IPS-18c (cell line): ENCODE results near the gene INSR.
"Not testable (repeated sequence)": the region's sequence is repeated elsewhere in the genome, so short reads cannot be mapped to it uniquely, and the experiment has no call there.

Experiments used
- H3K4me3 ChIP-seq: 2 replicates; pipeline ENCODE4 v1.7.0; 2013; ENCODE audit warnings: low read depth, mild to moderate bottlenecking, low read length, moderate library complexity; ENCODE audit not compliant: insufficient read depth
- H3K9me3 ChIP-seq: one replicate; pipeline ENCODE4 v1.6.1; 2013; ENCODE audit warnings: mild to moderate bottlenecking, low read length, moderate library complexity; ENCODE audit not compliant: control insufficient read depth, insufficient read depth

The INSR gene

DNA sequence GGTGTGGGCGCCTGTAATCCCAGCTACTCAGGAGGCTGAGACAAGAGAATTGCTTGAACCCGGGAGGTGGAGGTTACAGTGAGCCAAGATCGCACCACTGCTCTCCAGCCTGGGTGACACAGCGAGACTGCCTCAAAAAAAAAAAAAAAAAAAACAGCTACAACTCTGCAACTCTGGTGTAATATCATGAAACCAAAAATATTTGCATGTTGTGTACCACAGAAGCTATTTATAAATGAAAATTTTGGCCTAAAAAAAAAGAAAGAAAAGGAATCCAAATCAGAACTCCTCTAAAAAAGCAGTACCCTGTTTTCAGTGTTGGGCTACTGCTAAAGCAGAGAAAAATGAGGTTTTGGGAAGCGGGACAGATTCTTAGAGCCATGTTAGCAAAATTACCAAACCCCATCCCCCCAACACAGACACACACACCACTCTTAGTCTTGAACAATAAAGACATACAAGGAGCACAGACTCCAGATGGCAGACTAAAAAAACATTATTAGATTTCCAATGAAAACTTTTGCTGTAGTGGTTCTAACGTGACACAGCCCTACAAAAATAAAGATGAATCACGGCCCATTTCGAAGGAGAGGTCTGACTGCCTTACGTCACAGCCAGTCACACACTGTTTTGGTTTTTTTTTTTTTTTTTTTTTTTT, 51.5 kb downstream of the INSR start:
- Histone ChIP-seq H3K4me3 (no peak overlapping the region), H3K9me3 (no peaks in the 10 kb centered on the region)

DNA sequence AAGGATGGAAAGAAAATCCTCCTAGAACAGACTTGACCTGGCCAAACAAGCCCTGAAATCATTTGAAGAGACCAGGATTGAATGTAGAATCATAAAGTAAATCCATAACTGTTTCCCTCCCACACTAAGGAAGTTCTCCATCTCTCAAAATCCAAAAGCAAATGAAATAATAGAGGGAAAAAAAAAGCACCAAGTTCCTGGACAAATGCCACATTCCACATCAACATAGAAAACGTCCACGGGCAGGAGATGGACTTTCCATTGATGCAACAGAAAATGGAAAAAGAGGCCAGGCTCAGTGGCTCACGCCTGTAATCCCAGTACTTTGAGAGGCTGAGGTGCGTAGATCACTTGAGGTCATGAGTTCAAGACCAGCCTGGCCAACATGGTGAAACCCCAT, 56.2 kb downstream of the INSR start:
- no peak overlapping the region for H3K4me3 ChIP-seq
- no peaks in the 10 kb centered on the region for H3K9me3 ChIP-seq

DNA sequence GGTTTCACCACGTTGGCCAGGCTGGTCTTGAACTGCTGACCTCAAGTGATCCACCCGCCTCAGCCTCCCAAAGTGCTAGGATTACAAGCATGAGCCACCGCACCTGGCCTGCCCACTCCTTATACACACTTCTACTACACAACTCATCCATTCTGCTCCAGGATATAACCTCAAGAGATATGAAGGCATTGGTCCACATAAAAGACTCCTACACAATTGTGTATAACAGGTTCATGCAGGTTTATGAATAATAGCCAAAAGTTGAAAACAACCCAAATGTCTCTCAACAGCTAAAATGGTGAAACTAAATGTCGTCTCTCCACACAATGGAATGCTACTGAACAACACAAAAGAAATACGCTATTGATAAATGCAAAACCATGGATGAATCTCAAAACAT, 58.1 kb downstream of the INSR start:
- Histone ChIP-seq H3K9me3 (no peaks in the 10 kb centered on the region), H3K4me3 (no peak overlapping the region)

DNA sequence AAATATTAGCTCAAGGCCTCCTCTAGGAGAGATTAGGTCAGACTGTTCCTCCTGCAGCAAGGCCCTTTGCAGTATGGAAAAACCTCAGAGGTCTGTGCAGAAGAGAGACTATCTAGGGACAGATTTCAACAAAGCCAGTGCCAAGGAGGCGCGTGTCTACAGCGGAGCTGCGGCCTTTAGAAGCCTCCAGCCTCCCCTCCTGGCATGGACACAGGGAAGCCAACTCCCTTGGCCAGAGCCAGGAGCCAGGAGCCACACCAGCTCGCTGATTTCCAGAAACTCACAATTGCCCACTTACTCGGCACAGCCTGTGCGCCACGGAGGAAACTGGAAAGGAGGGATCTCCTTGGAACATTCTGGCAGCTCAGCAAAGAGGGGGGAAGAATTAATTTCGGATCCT, 63.4 kb downstream of the INSR start:
- Histone ChIP-seq H3K9me3 (peaks cover 3% of the 10 kb centered on the region), H3K4me3 (no peak overlapping the region)

DNA sequence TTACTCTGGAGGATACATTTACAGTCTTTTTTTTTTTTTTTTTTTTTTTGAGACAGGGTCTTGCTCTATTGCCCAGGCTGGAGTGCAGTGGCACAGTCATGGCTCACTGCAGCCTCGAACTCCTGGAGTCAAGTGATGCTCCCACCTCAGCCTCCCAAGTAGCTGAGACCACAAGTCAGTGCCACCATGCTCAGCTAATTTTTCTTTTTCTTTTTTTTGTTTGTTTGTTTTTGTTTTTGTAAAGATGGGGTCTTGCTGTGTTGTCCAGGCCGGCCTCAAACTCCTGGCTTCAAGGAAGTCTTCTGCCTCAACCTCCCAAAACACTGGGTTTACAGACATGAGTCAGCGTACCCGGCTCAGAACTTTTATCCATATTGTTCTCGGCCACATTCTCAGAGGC, 64.5 kb downstream of the INSR start:
- no peak overlapping the region for H3K4me3 ChIP-seq

DNA sequence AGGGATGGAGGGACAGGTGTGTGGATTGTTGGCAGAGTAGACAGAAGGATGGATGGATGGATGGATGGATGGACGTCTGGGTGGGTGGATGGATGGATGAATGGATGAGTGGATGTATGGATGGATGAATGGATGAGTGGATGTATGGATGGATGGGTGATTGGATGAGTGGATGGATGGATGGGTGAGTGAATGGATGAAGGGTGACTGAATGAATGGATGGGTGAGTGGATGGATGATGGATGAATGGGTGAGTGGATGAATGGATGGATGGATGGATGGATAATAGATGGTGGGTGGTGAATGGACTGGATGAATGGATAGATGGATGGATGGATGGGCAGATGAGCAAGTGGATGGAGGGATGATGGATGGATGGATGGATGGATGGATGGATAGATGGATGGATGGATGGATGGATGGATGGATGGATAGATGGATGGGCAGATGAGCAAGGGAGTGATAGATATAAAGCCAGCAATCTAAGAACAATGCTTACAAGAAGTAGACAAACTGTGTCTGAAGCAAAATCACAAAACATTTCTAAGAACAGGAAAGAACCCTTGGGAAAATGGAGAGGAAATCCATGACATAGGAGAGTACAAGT, 65.2 kb downstream of the INSR start:
- Histone ChIP-seq H3K9me3 (peaks cover 3% of the 10 kb centered on the region), H3K4me3 (no peak overlapping the region)

More for the DNA sequence above, 64.5 kb downstream of the INSR start:
- H3K9me3 ChIP-seq, result peaks cover 3% of the 10 kb centered on the region

DNA sequence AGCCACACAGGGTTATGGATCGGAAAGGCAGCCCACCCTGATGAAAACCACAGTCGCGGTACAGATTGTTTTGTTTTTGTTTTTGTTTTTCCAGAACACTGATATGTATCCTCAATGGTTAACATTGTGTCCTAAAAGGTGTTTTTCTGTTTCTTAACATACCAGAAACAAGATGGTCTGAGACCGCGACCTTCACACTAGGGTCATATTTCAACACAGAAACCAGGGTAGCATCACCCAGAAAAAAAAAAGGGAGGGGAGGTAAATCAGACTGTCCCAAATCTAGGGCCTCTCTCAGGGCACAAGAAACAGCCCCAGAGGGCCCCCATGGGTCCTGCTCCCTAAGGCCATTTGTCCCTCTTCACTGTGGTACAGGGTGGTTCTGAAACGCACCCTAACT, 66.5 kb downstream of the INSR start:
- no peak overlapping the region for H3K4me3 ChIP-seq
- H3K9me3 ChIP-seq, result peaks cover 3% of the 10 kb centered on the region

DNA sequence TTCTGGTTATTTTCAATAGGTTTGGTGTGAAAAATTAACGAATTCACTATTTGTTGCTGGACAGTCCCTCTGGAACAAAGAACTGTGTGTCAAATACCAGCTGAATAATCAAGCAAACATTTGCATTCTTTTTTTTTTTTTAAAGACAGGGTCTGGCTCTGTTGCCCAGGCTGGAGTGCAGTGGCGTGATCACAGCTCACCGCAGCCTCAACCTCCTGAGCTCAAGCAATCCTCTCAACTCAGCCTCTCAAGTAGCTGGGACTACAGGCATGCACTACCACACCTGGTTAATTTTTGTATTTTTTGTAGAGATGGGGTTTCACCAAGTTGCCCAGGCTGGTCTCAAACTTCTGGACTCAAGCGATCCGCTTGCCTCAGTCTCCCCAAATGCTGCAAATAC, 67.1 kb downstream of the INSR start:
- H3K9me3 ChIP-seq, H3K4me3 ChIP-seq: not testable (repeated sequence)

DNA sequence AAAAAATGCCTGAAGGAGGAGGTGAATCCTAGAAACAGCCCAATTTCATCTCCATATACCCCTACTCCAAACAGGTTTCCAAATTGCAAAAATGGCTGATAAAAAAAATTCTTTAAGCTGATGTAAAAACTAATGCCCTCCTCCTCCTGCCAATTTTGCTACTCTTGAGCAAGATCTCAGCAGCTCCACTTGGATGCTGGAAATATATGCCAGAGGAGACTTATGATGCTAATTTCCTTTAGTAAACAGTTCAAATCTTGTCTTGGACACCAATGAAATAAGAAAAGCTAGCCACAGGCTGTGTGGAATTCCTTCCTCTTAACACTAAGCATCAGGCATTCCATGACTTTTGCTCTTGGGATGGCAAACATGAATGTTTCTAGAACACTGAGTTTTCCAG, 67.5 kb downstream of the INSR start:
- no peak overlapping the region for H3K4me3 ChIP-seq
- peaks cover 3% of the 10 kb centered on the region for H3K9me3 ChIP-seq

DNA sequence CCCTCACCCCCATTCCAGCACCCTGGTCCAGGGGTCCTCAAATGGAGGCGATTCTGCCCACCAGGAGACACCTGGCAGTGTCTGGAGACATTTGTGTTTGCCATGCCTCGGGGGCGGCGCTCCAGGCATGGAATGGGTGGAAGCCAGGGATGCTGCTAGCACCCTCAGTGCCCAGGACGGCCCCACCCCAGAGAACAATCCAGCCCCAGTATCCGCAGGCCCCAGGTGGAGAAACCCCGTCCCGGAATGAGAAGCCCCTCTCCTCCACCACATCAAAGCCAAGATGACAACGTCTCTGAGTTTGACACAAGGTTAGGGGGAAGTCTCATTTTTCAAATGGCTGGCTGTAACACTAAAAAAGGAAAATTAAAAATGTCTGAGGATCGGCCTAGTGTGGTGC, 68.5 kb downstream of the INSR start:
- Histone ChIP-seq H3K9me3 (peaks cover 3% of the 10 kb centered on the region), H3K4me3 (no peak overlapping the region)

DNA sequence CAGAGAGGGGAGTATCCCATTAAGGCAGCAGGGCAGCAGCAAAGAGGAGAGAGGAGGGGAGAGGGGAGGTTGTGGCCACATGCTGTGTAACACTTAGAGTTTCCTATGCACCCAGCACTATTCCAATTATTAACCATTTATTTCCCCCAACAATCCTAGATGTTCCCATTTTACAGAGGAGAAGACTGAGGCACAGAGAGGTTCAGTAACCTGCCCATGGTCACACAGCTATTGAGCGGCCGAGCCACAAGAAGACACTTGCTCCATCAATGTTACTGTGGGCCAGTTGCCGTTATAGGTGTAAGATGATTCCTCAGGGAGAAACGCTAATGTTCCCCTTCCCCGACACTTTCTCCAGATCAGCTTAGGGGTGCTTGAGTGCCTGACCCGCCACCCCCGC, 69.2 kb downstream of the INSR start:
- no peak overlapping the region for H3K4me3 ChIP-seq

DNA sequence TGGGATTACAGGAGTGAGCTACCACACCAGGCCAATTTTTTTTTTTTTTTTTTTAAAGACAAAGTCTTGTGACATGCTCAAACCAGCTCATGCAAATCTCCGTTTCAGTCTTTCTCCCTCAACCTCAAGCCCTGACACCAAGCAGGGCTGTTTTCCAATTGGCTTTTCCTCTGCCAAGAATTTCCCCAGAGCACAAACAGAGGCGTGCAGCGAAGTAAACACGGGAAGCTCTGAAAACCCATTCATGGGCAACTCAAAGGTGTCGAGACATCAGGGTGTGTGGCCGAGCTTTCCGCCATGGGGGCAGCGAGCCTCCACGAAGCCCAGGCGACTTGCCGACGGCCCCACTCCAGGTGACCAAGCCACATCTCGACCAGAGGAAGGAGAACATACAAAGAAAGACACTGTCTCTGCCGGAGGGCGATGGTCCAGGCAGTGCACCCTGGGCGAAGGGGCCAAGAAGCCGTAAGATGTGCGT, 70.0 kb downstream of the INSR start:
- no peak overlapping the region for H3K4me3 ChIP-seq
- peaks cover 3% of the 10 kb centered on the region for H3K9me3 ChIP-seq

More for the DNA sequence above, 69.2 kb downstream of the INSR start:
- peaks cover 3% of the 10 kb centered on the region for H3K9me3 ChIP-seq

DNA sequence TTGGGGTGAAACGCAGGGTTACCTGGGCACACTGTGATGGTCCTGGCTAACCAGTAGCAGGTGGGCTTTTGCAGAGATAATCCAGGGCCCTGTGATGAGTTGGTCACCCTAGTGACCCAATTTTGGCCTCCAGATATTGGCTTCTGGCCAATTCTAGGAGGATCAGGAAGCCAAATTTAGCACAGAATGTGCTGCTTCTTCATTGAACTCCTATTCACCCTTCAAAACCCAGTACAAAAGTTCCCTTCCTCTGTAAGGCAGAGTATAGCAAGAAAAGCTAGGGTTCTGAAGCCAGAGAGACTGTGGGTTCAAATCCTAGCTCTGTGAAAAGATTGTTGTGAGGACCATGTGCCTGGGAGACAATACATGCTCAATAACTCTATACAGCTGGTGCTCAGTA, 70.8 kb downstream of the INSR start:
- Histone ChIP-seq H3K4me3 (no peak overlapping the region), H3K9me3 (peaks cover 3% of the 10 kb centered on the region)

DNA sequence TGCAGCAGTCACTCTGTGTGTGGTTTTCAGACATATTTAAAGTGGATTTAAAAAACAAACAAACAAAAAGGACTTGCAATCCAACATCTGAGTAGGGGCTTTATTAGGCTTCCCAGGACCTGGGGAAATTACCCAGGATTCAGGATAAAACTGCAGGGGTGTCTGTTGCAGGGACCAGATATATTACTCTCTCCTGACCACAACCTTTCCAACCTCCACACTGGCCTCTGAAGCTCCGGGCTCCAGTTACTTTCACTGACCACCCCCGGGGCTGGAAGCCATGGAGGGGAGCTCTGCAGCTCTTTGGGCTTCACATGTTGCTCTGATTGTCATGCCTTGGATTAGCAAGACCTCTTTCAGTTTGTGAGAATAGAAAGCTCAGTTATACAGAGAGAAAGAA, 75.2 kb downstream of the INSR start:
- no peak overlapping the region for H3K4me3 ChIP-seq
- H3K9me3 ChIP-seq, result no peaks in the 10 kb centered on the region

DNA sequence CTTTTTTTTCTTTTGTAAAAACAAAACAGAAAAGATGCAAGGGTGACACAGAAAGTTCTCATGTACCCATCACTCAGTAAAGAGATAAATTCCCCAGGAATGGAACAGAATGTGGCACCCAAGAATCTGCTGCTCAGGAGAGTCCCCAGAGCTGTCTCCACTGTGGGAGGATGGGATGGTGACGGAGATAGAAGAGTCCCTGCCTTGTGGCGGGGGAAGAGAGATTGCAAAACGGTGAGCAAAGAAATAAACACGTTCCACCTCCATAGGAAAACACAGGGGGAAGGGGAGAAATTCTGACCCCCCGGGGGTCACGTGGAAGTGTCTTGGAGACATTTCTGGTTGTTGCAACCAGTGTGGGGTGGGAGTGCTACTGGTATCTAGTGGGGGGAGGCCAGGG, 76.4 kb downstream of the INSR start:
- H3K4me3 ChIP-seq, result no peak overlapping the region
- H3K9me3 ChIP-seq, result no peaks in the 10 kb centered on the region

DNA sequence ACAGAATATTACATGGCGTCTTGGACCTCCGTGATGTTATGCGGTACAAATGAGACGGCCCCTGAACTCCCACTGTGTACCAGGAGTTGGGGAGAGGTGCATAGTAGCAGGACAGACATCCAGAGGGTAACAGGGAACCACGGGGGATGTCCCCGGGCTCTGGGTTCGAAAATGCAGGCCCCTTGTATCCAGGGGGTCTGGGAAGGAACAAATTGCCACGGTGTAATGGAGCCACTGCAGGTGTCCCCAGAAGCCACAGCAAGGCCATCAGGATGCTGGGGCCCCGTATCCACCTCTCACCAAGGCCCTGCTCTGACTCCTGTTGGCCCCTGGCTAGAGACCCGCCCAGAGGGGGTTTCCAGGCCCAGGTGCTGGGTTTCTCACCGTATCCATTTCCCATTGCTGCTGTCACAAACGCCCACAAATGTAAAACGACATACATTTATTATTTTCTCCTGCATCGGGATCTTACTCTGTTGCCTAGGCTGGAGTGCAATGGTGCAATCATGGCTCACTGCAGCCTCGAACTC, 77.8 kb downstream of the INSR start:
- Histone ChIP-seq H3K4me3 (no peak overlapping the region), H3K9me3 (no peaks in the 10 kb centered on the region)

DNA sequence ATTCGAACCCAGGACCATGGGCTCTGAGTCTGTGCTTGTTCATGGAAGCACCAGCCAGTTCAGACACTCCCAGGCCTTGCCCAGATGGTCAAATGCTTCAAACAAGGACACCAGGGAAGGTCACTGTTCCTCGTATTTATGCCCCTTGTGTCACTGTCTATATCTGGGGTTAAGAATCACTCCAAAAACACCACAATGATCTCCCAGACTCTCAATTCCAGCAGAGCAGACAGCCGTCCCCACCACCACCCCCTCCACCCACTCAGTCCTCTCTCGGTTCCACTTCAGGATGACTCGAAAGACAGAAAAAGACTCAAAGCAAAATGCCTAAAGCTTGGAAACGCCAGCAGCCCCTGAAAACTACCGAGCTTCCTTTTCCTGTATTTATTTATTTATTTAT, 79.0 kb downstream of the INSR start:
- no peak overlapping the region for H3K4me3 ChIP-seq
- H3K9me3 ChIP-seq, result no peaks in the 10 kb centered on the region

DNA sequence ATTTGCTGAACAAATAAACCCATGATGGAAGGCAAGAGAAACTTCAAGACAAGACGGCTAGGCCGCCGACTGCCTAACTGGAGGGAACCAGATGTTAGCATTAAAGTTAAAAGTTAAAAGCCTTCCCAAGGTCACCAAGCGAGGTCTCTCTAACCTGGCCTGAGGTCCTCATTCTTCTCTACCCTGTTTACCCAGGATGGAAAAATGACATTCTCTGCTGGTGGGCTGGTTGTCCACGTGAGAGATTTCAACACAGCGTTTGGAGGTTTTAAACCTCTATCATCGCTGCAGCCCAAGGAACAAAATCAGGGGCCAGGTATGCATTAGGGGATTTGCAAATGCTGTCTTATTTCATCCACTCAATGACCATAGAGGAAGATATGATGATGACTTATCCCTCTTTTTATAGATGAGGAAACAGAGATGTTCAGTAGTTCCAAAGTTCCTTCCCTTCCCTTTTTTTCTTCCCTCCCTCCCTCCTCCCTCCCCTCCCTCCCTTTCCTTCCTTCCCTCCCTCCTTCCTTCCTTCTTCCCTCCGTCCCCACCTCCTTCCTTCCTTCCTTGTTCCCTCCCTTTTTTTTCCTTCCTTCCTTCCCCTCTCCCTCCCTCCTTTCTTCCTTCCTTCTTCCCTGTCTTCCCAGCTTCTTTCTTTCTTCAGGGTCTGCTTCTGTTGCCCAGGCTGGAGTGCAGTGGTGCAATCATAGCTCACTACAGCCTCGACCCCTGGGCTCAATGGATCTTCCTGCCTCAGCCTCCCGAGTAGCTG, 79.7 kb downstream of the INSR start:
- Histone ChIP-seq H3K9me3 (no peaks in the 10 kb centered on the region), H3K4me3 (no peak overlapping the region)
